Glutamatergic neuron (in vitro differentiated cells): ENCODE data around the gene KIF5A. TPM values are rescaled to one million over a fixed set of nuclear protein-coding genes. Genes with fewer than 3 reads are reported as not detected.
A peak's percentile ranks its signal among the peaks of the same experiment; 100 is the strongest.

Experiments
- DNase-seq: peaks from one replicate; pipeline ENCODE4 v3.0.0; 2022
- H3K27ac Mint-ChIP-seq: one replicate; pipeline ENCODE4 v1.8.0; 2020; ENCODE audit warnings: mild to moderate bottlenecking, mixed read lengths, inconsistent platforms; ENCODE audit not compliant: unreplicated experiment
- H3K27me3 Mint-ChIP-seq: one replicate; pipeline ENCODE4 v1.8.0; 2020; ENCODE audit warnings: mild to moderate bottlenecking, moderate library complexity, mixed read lengths, inconsistent platforms; ENCODE audit not compliant: unreplicated experiment
- H3K36me3 Mint-ChIP-seq: one replicate; pipeline ENCODE4 v1.8.0; 2020; ENCODE audit warnings: mild to moderate bottlenecking, mixed read lengths, inconsistent platforms; ENCODE audit not compliant: unreplicated experiment
- H3K4me1 Mint-ChIP-seq: one replicate; pipeline ENCODE4 v1.8.0; 2020; ENCODE audit warnings: mild to moderate bottlenecking, low read depth, mixed read lengths, inconsistent platforms; ENCODE audit not compliant: unreplicated experiment
- H3K4me3 Mint-ChIP-seq: one replicate; pipeline ENCODE4 v1.8.0; 2020; ENCODE audit warnings: mild to moderate bottlenecking, mixed read lengths, inconsistent platforms; ENCODE audit not compliant: unreplicated experiment
- H3K9me3 Mint-ChIP-seq: one replicate; pipeline ENCODE4 v1.8.0; 2020; ENCODE audit warnings: mild to moderate bottlenecking, moderate library complexity, mixed read lengths, inconsistent platforms; ENCODE audit not compliant: unreplicated experiment
- CTCF ChIP-seq: fragments of 200-600 bp; sonication (generic); IDR thresholded peaks from one replicate; pipeline ENCODE4 v1.5.0; 2021; ENCODE audit not compliant: partially characterized antibody, unreplicated experiment
- total RNA-seq: library from RNA; stranded (reverse); fragmentation: NEBNext Ultra II Directional; extraction: Animal tissue kit (Norgen Biotek cat#: 25700); gene quantifications from one replicate; pipeline ENCODE4 v1.2.1, GENCODE V29; 2021; ENCODE audit not compliant: unreplicated experiment

The KIF5A gene
- total RNA-seq, 1 donor from 2014 or later: 314 TPM

- peaks cover 22% of the 10 kb centered on the region for H3K27me3 Mint-ChIP-seq
- H3K4me1 Mint-ChIP-seq: peaks cover 41% of the 10 kb centered on the region
- peaks cover 24% of the 10 kb centered on the region for H3K9me3 Mint-ChIP-seq
- H3K36me3 Mint-ChIP-seq: peaks cover 4% of the 10 kb centered on the region
- peak overlapping the region; percentile 100 for H3K27ac Mint-ChIP-seq
- H3K4me3 Mint-ChIP-seq: peak overlapping the region; percentile 100
- no peak for TF ChIP-seq CTCF
- DNase-seq: no peak
These were observed 2.4 kb upstream of the KIF5A start for GRCh38 chr12:57547288-57548012.

- no peak for DNase-seq
- Mint-ChIP-seq H3K36me3 (peaks cover 4% of the 10 kb centered on the region), H3K27ac (no peak overlapping the region), H3K9me3 (peaks cover 25% of the 10 kb centered on the region), H3K27me3 (peaks cover 22% of the 10 kb centered on the region), H3K4me1 (peaks cover 41% of the 10 kb centered on the region), H3K4me3 (peak overlapping the region; percentile 73)
- no peak for TF ChIP-seq CTCF
These were observed 1.9 kb upstream of the KIF5A start for GRCh38 chr12:57548013-57548315.

- peak overlapping the region; percentile 73 for H3K4me3 Mint-ChIP-seq
- H3K27me3 Mint-ChIP-seq: peaks cover 26% of the 10 kb centered on the region
- peaks cover 42% of the 10 kb centered on the region for H3K4me1 Mint-ChIP-seq
- H3K9me3 Mint-ChIP-seq: peaks cover 25% of the 10 kb centered on the region
- no peak overlapping the region for H3K27ac Mint-ChIP-seq
- TF ChIP-seq CTCF: no peak
- peaks cover 4% of the 10 kb centered on the region for H3K36me3 Mint-ChIP-seq
- DNase-seq: no peak
These were observed 1.4 kb upstream of the KIF5A start for GRCh38 chr12:57548488-57548887.

GRCh38 chr12:57549203-57549908 is 488 bp upstream of the KIF5A start:
- peaks cover 30% of the 10 kb centered on the region for H3K27me3 Mint-ChIP-seq
- H3K27ac Mint-ChIP-seq: peak overlapping the region; percentile 86
- peaks cover 43% of the 10 kb centered on the region for H3K4me1 Mint-ChIP-seq

More at GRCh38 chr12:57549203-57549908, 488 bp upstream of the KIF5A start:
- TF ChIP-seq CTCF: no peak
- peaks cover 4% of the 10 kb centered on the region for H3K36me3 Mint-ChIP-seq
- H3K9me3 Mint-ChIP-seq: peaks cover 26% of the 10 kb centered on the region
- peak overlapping the region; percentile 73 for H3K4me3 Mint-ChIP-seq
- DNase-seq: no peak
